ENCODE results near the gene MYO3A.

DNA sequence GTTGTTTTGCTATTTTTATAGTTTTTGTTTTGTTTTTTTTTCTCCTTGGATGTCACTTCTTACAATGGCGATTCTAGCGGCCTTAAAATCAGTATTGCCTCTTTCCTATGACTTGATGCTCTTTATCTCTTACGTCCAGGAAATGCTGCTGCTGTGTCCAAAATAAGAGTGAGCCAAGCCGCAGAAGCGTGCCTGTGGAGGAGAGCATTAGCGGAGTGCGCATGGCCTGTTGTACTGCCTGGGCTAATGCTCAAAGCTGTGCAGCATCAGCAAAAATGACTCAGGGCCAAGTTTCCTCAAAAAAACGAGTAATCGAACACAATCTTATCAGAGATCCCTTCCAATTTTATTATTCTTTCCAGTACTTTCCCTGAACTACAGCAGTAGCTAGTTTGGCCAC, 264.1 kb downstream of the MYO3A start:
- TF ChIP-seq, protein P1, sequence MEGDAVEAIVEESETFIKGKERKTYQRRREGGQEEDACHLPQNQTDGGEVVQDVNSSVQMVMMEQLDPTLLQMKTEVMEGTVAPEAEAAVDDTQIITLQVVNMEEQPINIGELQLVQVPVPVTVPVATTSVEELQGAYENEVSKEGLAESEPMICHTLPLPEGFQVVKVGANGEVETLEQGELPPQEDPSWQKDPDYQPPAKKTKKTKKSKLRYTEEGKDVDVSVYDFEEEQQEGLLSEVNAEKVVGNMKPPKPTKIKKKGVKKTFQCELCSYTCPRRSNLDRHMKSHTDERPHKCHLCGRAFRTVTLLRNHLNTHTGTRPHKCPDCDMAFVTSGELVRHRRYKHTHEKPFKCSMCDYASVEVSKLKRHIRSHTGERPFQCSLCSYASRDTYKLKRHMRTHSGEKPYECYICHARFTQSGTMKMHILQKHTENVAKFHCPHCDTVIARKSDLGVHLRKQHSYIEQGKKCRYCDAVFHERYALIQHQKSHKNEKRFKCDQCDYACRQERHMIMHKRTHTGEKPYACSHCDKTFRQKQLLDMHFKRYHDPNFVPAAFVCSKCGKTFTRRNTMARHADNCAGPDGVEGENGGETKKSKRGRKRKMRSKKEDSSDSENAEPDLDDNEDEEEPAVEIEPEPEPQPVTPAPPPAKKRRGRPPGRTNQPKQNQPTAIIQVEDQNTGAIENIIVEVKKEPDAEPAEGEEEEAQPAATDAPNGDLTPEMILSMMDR (IDR thresholded peaks at IDR 0.05 in 2 of 3, conservative IDR thresholded peaks at IDR 0.05 in 1 of 3; ENCODE audit: borderline replicate concordance in 1 of 3, insufficient read depth in 1 of 3, low read depth in 2 of 3, low read length in 2 of 3) = no peak
- no peak for TF ChIP-seq JUND (IDR thresholded peaks at IDR 0.05)
- no peak for TF ChIP-seq ZNF274 (IDR thresholded peaks at IDR 0.05; ENCODE audit: low read depth, low read length)
- TF ChIP-seq, protein P2, sequence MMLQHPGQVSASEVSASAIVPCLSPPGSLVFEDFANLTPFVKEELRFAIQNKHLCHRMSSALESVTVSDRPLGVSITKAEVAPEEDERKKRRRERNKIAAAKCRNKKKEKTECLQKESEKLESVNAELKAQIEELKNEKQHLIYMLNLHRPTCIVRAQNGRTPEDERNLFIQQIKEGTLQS (IDR thresholded peaks at IDR 0.05) = no peak

Measured in HCT116 (cell line).